ENCODE results near the gene PODXL. TPM values are rescaled to one million over a fixed set of nuclear protein-coding genes. Genes with fewer than 3 reads are reported as not detected.

The PODXL gene
- total RNA-seq, 1 experiment from 2014 or later = 727 TPM

- no peak overlapping the region for H3K9ac ChIP-seq (ENCODE audit: extremely low read depth, insufficient read length, low read length)
- TF ChIP-seq CTCF (conservative IDR thresholded peaks at IDR 0.05) = no peak
- no peaks in the 10 kb centered on the region for H3K79me1 ChIP-seq (ENCODE audit: insufficient read depth, low read depth, low read length, poor library complexity, severe bottlenecking)
- DNase-seq = no peak
- H2BK12ac ChIP-seq (ENCODE audit: insufficient read length, low read depth, low read length) = no peak overlapping the region
- Mint-ChIP-seq H3K9me3 (no peaks in the 10 kb centered on the region), H3K4me3 (no peak overlapping the region), H3K27me3 (ENCODE audit: low read depth) (no peaks in the 10 kb centered on the region; the same call in none of the 2 replicates), H3K36me3 (ENCODE audit: insufficient read depth in 1 of 3, low read depth in 3 of 3) (peaks cover 9 to 36% (median 24%) of the 10 kb centered on the region in 3 experiments; a peak in 5 of 7 replicates), H3K4me1 (no peaks in the 10 kb centered on the region; a peak in 1 of 4 replicates), H3K27ac (peak overlapping the region in 1 of 3 experiments; percentile 94; a peak in 1 of 7 replicates)
- no peaks in the 10 kb centered on the region for H3K79me2 ChIP-seq (ENCODE audit: insufficient read depth, low read length)
- no peak overlapping the region for H3K4me2 ChIP-seq (ENCODE audit: insufficient read depth, insufficient read length, low read length)
- no peak overlapping the region for H3K4ac ChIP-seq (ENCODE audit: low read depth, low read length)
- no peak overlapping the region for H3K23ac ChIP-seq (ENCODE audit: insufficient read length, low read depth, low read length)
- no peak overlapping the region for H3K18ac ChIP-seq (ENCODE audit: insufficient read length, low read depth, low read length)
- H3K9me3 ChIP-seq (ENCODE audit: control insufficient read depth, low read depth, low read length) = no peaks in the 10 kb centered on the region
- no peak overlapping the region for H2BK15ac ChIP-seq (ENCODE audit: low read depth, low read length)
- H3T11ph ChIP-seq (ENCODE audit: low read length) = no peak overlapping the region
- H2AFZ ChIP-seq (ENCODE audit: low read length) = no peak overlapping the region
- H3K4me1 ChIP-seq (ENCODE audit: insufficient read depth, low read length) = no peaks in the 10 kb centered on the region
- no peak overlapping the region for H2BK5ac ChIP-seq (ENCODE audit: insufficient read length, low read length)
- no peak overlapping the region for H3K56ac ChIP-seq (ENCODE audit: insufficient read length, low read depth, low read length)
- no peak overlapping the region for H3K14ac ChIP-seq (ENCODE audit: insufficient read depth, low read length)
- H3K23me2 ChIP-seq (ENCODE audit: insufficient read length, low read depth, low read length, poor library complexity, severe bottlenecking) = no peaks in the 10 kb centered on the region
- H4K91ac ChIP-seq (ENCODE audit: insufficient read length, low read depth, low read length) = no peak overlapping the region
- H4K20me1 ChIP-seq (ENCODE audit: control insufficient read depth, insufficient read depth, insufficient read length) = no peaks in the 10 kb centered on the region
- H2BK120ac ChIP-seq (ENCODE audit: low read depth, low read length, poor library complexity, severe bottlenecking) = no peak overlapping the region
- WGBS (ENCODE audit: extremely low coverage, insufficient read length, low lambda C conversion rate) = no CpG with 5 or more reads among the region's 7 CpGs
- no peak overlapping the region for H2BK20ac ChIP-seq (ENCODE audit: low read depth, low read length, poor library complexity, severe bottlenecking)
- H3K27me3 ChIP-seq (ENCODE audit: insufficient read depth, low read length) = no peaks in the 10 kb centered on the region
- H3K27ac ChIP-seq (ENCODE audit: insufficient read length, low read depth, low read length) = no peak overlapping the region
- H4K5ac ChIP-seq (ENCODE audit: insufficient read length, low read depth, low read length) = no peak overlapping the region
- H2AK5ac ChIP-seq (ENCODE audit: insufficient read length, low read length) = no peak overlapping the region
- H4K8ac ChIP-seq (replicated peaks; ENCODE audit: insufficient read length, low read depth, low read length) = no peak overlapping the region
Measured at GRCh38 chr7:131495669-131496498, 60.5 kb downstream of the PODXL start.
